Lower leg skin (tissue), 3 donors: ENCODE data around the gene INSIG2.

Experiments
- CTCF ChIP-seq, 3 donors: fragments of 450-650 bp; IDR thresholded peaks; one replicate each; pipeline ENCODE4 v1.5.1; 2016; ENCODE audit warnings: antibody characterized with exemption in 3 of 3, mild to moderate bottlenecking in 3 of 3, moderate library complexity in 2 of 3
- POLR2A ChIP-seq, 2 donors: fragments of 450-650 bp; IDR thresholded peaks; one replicate each; pipeline ENCODE4 v1.6.1; 2016 to 2017; ENCODE audit warnings: antibody characterized with exemption in 2 of 2, mild to moderate bottlenecking in 1 of 2, moderate library complexity in 1 of 2

DNA sequence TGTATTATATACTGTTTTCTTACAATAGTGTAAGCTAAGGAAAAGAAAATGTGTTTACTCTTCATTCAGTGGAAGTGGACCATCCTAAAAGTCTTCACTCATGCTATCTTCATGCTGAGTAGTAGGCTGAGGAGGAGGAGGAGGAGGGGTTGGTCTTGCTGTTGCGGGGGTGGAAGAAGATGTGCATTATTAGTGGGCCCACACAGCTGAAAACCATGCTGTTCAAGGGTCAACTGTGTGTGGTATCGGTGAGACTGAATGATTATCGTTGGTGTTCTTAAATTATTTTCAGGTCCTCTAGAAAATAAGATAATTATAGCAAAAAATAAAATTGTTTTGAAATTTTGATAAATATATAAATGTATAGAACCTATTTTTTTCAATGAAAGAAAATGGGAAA is 22.0 kb downstream of the INSIG2 start:
- TF ChIP-seq CTCF (IDR thresholded peaks at IDR 0.05) (no peak), POLR2A (IDR thresholded peaks at IDR 0.05) (no peak)
